ENCODE data around the gene OR51B5. TPM values are rescaled to one million over a fixed set of nuclear protein-coding genes. Genes with fewer than 3 reads are reported as not detected.

Gene OR51B5
- polyA plus RNA-seq, 1 donor (not counting 4 experiments of a cell fraction or from before 2014, with no cell fraction given): not detected

DNA sequence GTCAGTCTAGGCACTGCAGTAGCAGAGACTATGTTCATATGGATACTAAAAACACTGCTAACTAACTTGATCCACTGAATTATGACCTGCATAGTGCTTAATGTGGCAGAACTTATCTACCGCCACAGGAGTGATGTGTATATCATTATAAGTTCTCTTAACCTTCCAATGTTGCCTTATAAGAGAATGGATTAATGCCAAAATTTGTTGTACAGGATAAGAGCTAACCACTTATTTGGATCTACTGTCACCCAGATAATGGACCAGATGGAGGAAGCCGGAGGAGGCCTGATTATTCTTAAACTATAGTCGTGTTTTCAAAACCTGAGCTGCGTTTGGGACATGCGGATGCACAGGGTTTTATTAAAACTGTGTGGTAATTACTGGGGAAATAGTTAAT lies 39.7 kb downstream of the OR51B5 start:
- DNase-seq (ENCODE audit: low read depth, low spot score) (no peak), FAIRE-seq (no peak)
- no peak overlapping the region for H3K9ac ChIP-seq (ENCODE audit: control insufficient read depth, extremely low read depth, insufficient read depth, low read length)
- H3K4me2 ChIP-seq (ENCODE audit: control insufficient read depth, extremely low read depth, insufficient read depth, low read depth, low read length): no peak overlapping the region
- H3K9me3 ChIP-seq (ENCODE audit: control insufficient read depth, low read depth, low read length): no peaks in the 10 kb centered on the region
- H4K20me1 ChIP-seq (ENCODE audit: control insufficient read depth, extremely low read depth, insufficient read depth, low read length): no peaks in the 10 kb centered on the region
- no peaks in the 10 kb centered on the region for H3K27me3 ChIP-seq (ENCODE audit: control insufficient read depth, extremely low read depth, insufficient read depth, low read length)
- no peaks in the 10 kb centered on the region for H3K4me1 ChIP-seq (ENCODE audit: control insufficient read depth, extremely low read depth, insufficient read depth, low read length)
- no peaks in the 10 kb centered on the region for H3K9me1 ChIP-seq (ENCODE audit: control insufficient read depth, extremely low read depth, insufficient read depth, low read length)
- H3K27ac ChIP-seq (ENCODE audit: control insufficient read depth, insufficient read depth, low read length): no peak overlapping the region
- H3K36me3 ChIP-seq (ENCODE audit: control insufficient read depth in 2 of 2, extremely low read depth in 1 of 2, insufficient read depth in 2 of 2, low read length in 2 of 2): no peaks in the 10 kb centered on the region
- TF ChIP-seq, protein P1, sequence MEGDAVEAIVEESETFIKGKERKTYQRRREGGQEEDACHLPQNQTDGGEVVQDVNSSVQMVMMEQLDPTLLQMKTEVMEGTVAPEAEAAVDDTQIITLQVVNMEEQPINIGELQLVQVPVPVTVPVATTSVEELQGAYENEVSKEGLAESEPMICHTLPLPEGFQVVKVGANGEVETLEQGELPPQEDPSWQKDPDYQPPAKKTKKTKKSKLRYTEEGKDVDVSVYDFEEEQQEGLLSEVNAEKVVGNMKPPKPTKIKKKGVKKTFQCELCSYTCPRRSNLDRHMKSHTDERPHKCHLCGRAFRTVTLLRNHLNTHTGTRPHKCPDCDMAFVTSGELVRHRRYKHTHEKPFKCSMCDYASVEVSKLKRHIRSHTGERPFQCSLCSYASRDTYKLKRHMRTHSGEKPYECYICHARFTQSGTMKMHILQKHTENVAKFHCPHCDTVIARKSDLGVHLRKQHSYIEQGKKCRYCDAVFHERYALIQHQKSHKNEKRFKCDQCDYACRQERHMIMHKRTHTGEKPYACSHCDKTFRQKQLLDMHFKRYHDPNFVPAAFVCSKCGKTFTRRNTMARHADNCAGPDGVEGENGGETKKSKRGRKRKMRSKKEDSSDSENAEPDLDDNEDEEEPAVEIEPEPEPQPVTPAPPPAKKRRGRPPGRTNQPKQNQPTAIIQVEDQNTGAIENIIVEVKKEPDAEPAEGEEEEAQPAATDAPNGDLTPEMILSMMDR (optimal IDR thresholded peaks at IDR 0.05 in 1 of 3, IDR thresholded peaks at IDR 0.05 in 1 of 3, conservative IDR thresholded peaks at IDR 0.05 in 1 of 3; ENCODE audit: extremely low read depth in 1 of 3, insufficient read depth in 2 of 3, low read length in 3 of 3): no peak
- TF ChIP-seq EZH2 (IDR thresholded peaks at IDR 0.05; ENCODE audit: low read length): no peak
- H3K4me3 ChIP-seq (ENCODE audit: control insufficient read depth in 2 of 3, extremely low read depth in 1 of 3, insufficient read depth in 2 of 3, low read depth in 1 of 3, low read length in 3 of 3): no peak overlapping the region
- dilution Hi-C loops (cut with MboI; ENCODE audit: extremely low pct_ligation_motif_present, low sequenced_read_pairs): no loop called here
- H2AFZ ChIP-seq (ENCODE audit: control insufficient read depth, low read length): no peak overlapping the region
- H3K79me2 ChIP-seq (ENCODE audit: control insufficient read depth, insufficient read depth, low read length): no peaks in the 10 kb centered on the region

DNA sequence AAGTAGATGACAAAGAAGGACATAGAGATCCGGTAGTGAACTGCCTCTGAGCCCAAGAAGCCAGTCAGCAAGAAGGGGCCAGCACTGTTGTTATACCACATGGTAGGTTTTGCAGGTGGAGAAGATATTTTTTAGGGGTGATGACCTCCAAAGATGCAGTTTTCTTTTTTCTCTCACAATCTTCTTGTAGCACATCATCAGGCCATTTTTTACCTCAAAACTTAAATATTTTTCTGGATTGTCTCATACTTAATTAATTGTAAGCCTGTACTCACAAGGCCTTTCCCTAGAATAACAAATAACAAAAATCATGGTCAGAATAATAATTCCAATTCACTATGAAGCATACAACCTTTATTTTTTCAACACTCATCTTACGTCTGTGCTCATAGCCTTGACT lies 41.5 kb downstream of the OR51B5 start, which contains the start of gene OR51B4:
TSS of gene OR51B4 (minus strand) at position 101 of the 400 bp plus-strand sequence. CDS start at position 101, 0 bp downstream.
- Histone ChIP-seq H3K79me2 (ENCODE audit: control insufficient read depth, insufficient read depth, low read length) (no peaks in the 10 kb centered on the region), H3K4me1 (ENCODE audit: control insufficient read depth, extremely low read depth, insufficient read depth, low read length) (no peaks in the 10 kb centered on the region), H3K9ac (ENCODE audit: control insufficient read depth, extremely low read depth, insufficient read depth, low read length) (no peak within 1 kb of the TSS), H3K9me3 (ENCODE audit: control insufficient read depth, low read depth, low read length) (no peaks in the 10 kb centered on the region), H3K27me3 (ENCODE audit: control insufficient read depth, extremely low read depth, insufficient read depth, low read length) (no peaks in the 10 kb centered on the region), H4K20me1 (ENCODE audit: control insufficient read depth, extremely low read depth, insufficient read depth, low read length) (no peaks in the 10 kb centered on the region), H3K27ac (ENCODE audit: control insufficient read depth, insufficient read depth, low read length) (no peak within 1 kb of the TSS), H2AFZ (ENCODE audit: control insufficient read depth, low read length) (no peak within 1 kb of the TSS), H3K4me3 (ENCODE audit: control insufficient read depth in 2 of 3, extremely low read depth in 1 of 3, insufficient read depth in 2 of 3, low read depth in 1 of 3, low read length in 3 of 3) (no peak within 1 kb of the TSS), H3K9me1 (ENCODE audit: control insufficient read depth, extremely low read depth, insufficient read depth, low read length) (no peaks in the 10 kb centered on the region), H3K4me2 (ENCODE audit: control insufficient read depth, extremely low read depth, insufficient read depth, low read depth, low read length) (no peak within 1 kb of the TSS), H3K36me3 (ENCODE audit: control insufficient read depth in 2 of 2, extremely low read depth in 1 of 2, insufficient read depth in 2 of 2, low read length in 2 of 2) (no peaks in the 10 kb centered on the region)
- dilution Hi-C loops (cut with MboI; ENCODE audit: extremely low pct_ligation_motif_present, low sequenced_read_pairs): no loop called here
- no peak for FAIRE-seq
- no peak for DNase-seq (ENCODE audit: low read depth, low spot score)
- TF ChIP-seq EZH2 (IDR thresholded peaks at IDR 0.05; ENCODE audit: low read length): no peak
- TF ChIP-seq, protein P1 (optimal IDR thresholded peaks at IDR 0.05 in 1 of 3, IDR thresholded peaks at IDR 0.05 in 1 of 3, conservative IDR thresholded peaks at IDR 0.05 in 1 of 3; ENCODE audit: extremely low read depth in 1 of 3, insufficient read depth in 2 of 3, low read length in 3 of 3): no peak
